HT-29 (cell line): ENCODE data around the gene CUX1. TPM values are rescaled to one million over a fixed set of nuclear protein-coding genes. Genes with fewer than 3 reads are reported as not detected.

Experiments
- DNase-seq: peaks from one replicate; pipeline ENCODE4 v3.0.0-alpha.2; 2015; ENCODE audit warnings: low spot score
- total RNA-seq: library from RNA; depleted of rRNA; stranded (reverse); fragments of >200 nt; shearing (Covaris generic); gene quantifications from 2 replicates; pipeline ENCODE4 v1.2.3, GENCODE V29; 2014

CUX1 gene
- total RNA-seq, 1 experiment from 2014 or later = 48.3 TPM

DNA sequence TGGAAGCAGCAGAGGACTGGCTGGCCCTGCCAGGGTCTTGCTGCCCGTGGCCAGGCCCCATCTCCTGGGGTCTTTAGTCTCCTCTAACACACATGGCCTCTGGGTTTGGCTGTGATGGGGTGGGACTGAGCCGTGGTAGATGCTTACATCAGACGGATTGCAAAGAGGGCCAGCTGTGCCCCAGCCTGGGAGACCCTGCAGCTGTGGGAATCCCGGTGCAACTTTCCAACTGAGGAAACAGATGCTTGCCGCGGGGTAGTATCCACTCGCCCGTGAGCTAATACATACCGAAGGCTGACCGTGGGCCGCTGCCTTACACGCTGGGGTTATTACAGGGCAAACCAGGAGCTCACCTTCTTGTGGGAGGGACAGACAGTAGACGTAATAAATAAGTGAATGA, 445.1 kb downstream of the CUX1 start:
- no peak for DNase-seq

- no peak for DNase-seq
These were observed 447.0 kb downstream of the CUX1 start for GRCh38 chr7:102264367-102264891.

GRCh38 chr7:102266541-102266940, 449.1 kb downstream of the CUX1 start:
- no peak for DNase-seq

GRCh38 chr7:102268635-102269034, 451.2 kb downstream of the CUX1 start:
- no peak for DNase-seq

DNA sequence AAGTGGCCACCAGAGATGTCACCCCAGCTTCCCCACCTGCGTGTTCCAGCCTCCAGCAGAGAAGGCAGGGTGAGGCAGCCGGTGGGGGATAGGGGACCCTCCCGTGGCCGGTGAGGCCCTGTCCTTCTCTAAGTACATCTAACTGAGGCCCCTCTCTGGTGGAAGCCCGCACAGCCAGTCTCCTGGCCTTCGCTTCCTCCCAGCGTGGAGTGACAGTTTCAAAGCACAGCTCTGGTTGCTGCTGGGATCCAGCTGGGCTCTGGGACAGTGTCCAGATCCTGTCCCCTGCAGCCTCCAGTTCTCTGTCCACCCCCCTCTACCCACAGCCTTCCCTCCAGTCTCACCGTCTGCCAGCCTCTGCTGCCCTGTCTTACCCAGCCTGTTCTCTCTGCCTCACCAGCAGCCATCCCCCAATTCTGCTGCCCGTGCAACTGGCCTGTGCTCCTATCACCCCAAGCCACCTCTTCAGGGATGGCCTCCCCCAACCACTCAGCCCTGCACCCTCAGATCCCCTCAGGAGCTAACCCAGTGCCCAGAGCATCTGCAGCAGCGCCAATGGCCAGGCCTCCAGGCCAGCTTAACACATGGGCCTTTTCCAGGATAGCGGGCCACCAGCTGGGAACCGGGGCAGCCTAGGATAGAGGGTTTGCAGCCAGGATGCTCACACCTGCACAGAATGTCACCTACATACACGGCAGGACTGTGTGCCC, 452.9 kb downstream of the CUX1 start:
- no peak for DNase-seq

- DNase-seq = no peak
These were observed 453.9 kb downstream of the CUX1 start for GRCh38 chr7:102271158-102271798.

GRCh38 chr7:102272075-102272916, 454.9 kb downstream of the CUX1 start:
- peak; percentile 91 for DNase-seq

- DNase-seq = no peak
These were observed 455.7 kb downstream of the CUX1 start for GRCh38 chr7:102272917-102273748.

- DNase-seq = peak; percentile 87
These were observed 456.6 kb downstream of the CUX1 start for GRCh38 chr7:102273749-102274712.

DNA sequence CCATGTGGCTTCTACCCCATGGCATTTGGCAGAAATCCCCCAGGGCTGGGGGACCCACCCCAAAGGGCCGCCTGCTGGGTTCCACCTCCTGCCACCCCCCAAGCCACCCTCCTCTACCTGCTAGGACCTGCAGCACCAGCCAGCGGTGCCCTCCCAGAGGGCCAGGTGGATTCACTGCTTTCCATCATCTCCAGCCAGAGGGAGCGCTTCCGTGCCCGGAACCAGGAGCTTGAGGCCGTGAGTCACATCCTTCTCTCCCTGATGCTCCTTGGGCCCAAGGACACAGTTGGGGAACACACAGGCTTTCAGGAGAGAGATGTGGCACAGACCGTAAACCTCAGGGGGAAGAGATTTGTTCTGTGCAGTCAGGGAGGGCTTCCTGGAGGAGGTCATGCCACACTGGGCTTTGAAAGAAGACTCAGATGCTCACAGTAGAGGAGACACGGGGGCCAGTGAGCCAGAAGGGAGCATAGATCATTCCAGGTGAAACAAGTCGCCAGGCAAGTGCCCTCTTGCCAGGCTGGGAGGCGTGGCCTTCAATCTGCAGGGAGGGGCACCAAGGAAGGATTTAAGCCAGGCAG, 457.8 kb downstream of the CUX1 start:
- no peak for DNase-seq

DNA sequence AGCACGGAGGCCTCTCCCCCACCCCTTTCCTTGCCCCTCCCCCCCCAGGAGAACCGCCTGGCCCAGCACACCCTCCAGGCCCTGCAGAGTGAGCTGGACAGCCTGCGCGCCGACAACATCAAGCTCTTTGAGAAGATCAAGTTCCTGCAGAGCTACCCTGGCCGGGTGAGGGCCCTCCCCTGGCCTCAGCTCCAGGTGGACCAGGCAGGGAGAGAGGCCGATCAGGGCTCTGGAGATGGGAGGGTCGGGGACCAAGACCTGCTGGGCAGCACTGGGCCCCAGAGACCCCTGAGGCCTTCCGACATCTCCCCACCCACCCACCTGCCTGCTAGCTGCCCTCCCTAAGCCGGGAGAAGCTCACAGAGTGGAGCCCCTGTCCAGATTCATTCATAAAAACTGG, 460.5 kb downstream of the CUX1 start:
- no peak for DNase-seq

- DNase-seq = peak; percentile 73
These were observed 462.3 kb downstream of the CUX1 start for GRCh38 chr7:102279537-102280400.

GRCh38 chr7:102280521-102280920, 463.1 kb downstream of the CUX1 start:
- no peak for DNase-seq

DNA sequence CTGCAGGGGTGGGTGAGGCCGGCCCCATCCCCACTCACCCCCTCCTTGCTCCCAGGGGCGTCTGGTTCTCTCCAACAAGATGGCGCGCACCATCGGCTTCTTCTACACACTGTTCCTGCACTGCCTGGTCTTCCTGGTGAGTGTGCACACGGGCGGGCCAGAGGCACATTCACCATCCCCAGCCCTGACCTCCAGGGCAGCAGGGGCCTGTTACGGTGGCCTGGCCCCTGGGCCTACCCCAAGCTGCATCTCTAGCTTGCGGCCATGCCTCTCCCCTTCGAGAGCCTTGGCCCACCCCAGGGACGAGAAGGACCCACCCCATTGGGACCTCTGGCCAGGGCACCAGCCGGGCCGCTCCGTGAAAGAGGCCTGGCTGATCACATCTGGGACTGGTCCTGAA, 464.4 kb downstream of the CUX1 start:
- DNase-seq = no peak

GRCh38 chr7:102282465-102283362, 465.3 kb downstream of the CUX1 start:
- no peak for DNase-seq

- DNase-seq = no peak
These were observed 466.2 kb downstream of the CUX1 start for GRCh38 chr7:102283477-102284189.

- no peak for DNase-seq
These were observed 467.0 kb downstream of the CUX1 start for GRCh38 chr7:102284399-102284798.
